B cell (primary cell): ENCODE results near the gene TBCCD1.

ENCODE experiments used
- CTCF ChIP-seq: fragments of 200-600 bp; IDR thresholded peaks from one replicate; pipeline ENCODE4 v1.8.0; 2022; ENCODE audit warnings: antibody characterized with exemption, mild to moderate bottlenecking
- EZH2 ChIP-seq: IDR thresholded peaks from 2 replicates; pipeline ENCODE4 v1.6.1; 2012; ENCODE audit warnings: borderline replicate concordance, low read depth, mild to moderate bottlenecking, moderate library complexity, low read length; ENCODE audit not compliant: insufficient read depth, poor library complexity, severe bottlenecking

GRCh38 chr3:186570096-186570940 lies 3.2 kb upstream of the TBCCD1 start, which contains the start of gene DNAJB11:
- TF ChIP-seq CTCF (no peak), EZH2 (no peak)
